Embryonic facial prominence (tissue), 1 donor: Measurements from ENCODE around the gene HLA-E.
"Not testable (repeated sequence)": the region's sequence is repeated elsewhere in the genome, so short reads cannot be mapped to it uniquely, and the experiment has no call there.

Source experiments
- DNase-seq: peaks from one replicate; pipeline ENCODE4 v3.0.0-alpha.2; 2016; ENCODE audit errors: extremely low spot score

HLA-E gene

GRCh38 chr6:30481211-30481964 lies 7.9 kb upstream of the HLA-E start:
- DNase-seq, result no peak

DNA sequence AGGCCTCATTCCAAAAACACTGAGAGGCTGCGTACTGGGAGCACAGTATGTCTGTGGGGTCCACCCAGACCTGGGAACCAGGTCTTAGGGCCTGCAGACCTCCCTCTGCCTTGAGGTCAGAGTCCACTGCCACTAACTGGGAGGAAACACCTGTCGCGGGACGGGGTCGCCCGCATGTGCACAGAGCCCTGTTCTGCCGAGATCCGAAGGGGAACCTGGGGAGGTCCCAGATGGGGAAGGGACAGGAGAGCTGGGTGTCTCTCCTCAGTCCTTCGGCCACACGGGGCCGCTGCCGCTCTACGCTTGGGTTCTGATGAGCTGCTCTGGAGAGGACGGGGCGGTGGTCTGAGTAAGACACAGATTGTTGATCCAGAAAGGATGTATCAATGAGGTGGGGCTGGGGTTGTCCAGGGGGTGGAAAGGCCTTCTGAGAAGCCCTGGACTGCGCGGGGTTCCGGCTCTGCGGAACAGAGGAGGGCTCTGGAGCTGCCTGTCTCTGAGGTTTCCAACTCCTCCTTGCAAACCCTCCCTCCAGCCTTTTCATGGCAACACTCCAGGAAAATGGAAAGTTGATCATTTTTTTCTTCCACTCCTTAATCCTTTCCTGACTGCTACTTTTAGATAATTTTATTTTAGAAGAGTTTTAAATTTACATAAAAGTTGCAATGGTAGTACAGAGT lies 7.2 kb upstream of the HLA-E start:
- not testable (repeated sequence) for DNase-seq

- no peak for DNase-seq
Measured at GRCh38 chr6:30483677-30484279, 5.5 kb upstream of the HLA-E start.

DNA sequence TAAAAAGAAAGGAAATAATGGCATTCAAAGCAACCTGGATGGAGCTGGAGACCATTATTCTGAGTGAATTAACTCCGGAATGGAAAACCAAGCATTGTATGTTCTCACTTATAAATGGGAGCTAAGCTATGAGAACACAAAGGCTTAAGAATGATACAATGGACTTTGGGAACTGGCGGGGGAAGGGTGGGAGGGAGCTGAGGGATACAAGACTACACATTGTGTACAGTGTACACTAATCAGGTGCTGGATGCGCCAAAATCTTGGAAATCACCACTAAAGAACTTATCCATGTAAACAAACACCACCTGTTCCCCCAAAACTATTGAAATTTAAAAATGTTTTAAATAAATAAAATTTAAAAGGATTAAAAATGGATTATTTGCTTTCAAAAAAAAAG lies 4.1 kb upstream of the HLA-E start:
- DNase-seq, result no peak

DNA sequence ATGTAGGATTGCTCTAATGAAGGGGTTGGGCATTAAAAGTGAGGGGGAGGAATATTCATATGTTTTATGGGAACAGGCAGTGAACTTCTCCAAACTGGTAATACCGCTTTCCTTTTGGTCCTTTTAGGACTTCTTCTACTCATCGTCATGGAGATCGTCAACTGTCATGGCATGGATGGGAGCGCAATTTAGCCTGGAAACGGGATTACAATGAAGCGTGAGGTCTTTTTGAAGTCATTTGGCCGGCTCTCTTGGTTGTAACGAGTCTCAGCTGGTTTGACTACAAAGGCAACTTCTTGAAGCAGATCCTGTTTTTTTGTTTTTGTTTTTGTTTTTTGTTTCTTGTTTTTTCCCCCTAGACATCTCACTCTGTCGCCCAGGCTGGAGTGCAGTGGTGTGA lies 1.4 kb upstream of the HLA-E start:
- DNase-seq, result no peak

GRCh38 chr6:30488697-30489080 lies 620 bp upstream of the HLA-E start:
- not testable (repeated sequence) for DNase-seq

GRCh38 chr6:30490026-30490876 lies 942 bp downstream of the HLA-E start:
- no peak for DNase-seq

DNA sequence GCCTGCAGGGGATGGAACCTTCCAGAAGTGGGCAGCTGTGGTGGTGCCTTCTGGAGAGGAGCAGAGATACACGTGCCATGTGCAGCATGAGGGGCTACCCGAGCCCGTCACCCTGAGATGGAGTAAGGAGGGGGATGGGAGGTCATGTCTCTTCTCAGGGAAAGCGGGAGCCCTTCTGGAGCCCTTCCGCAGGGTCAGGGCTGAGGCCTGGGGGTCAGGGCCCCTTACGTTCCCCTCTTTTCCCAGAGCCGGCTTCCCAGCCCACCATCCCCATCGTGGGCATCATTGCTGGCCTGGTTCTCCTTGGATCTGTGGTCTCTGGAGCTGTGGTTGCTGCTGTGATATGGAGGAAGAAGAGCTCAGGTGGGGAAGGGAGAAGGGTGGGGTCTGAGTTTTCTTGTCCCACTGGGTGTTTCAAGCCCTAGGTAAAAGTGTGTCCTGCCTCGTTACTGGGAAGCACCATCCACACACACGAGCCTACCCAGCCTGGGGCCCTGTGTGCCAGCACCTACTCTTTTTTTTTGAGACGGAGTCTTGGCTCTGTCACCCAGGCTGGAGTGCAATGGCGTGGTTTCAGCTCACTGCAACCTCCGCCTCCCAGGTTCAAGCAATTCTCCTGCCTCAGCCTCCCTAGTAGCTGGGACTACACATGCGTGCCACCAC lies 2.1 kb downstream of the HLA-E start:
- not testable (repeated sequence) for DNase-seq

- no peak for DNase-seq
Measured at GRCh38 chr6:30491991-30492952, 3.0 kb downstream of the HLA-E start.

DNA sequence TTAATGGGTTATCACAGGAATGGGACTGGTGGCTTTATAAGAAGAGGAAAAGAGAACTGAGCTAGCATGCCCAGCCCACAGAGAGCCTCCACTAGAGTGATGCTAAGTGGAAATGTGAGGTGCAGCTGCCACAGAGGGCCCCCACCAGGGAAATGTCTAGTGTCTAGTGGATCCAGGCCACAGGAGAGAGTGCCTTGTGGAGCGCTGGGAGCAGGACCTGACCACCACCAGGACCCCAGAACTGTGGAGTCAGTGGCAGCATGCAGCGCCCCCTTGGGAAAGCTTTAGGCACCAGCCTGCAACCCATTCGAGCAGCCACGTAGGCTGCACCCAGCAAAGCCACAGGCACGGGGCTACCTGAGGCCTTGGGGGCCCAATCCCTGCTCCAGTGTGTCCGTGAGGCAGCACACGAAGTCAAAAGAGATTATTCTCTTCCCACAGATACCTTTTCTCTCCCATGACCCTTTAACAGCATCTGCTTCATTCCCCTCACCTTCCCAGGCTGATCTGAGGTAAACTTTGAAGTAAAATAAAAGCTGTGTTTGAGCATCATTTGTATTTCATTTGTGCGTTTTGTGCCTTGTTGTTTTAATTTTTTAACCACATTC lies 4.4 kb downstream of the HLA-E start:
- no peak for DNase-seq

GRCh38 chr6:30494291-30494861 lies 5.1 kb downstream of the HLA-E start:
- DNase-seq, result no peak

GRCh38 chr6:30495060-30495459 lies 5.8 kb downstream of the HLA-E start:
- DNase-seq, result not testable (repeated sequence)

DNA sequence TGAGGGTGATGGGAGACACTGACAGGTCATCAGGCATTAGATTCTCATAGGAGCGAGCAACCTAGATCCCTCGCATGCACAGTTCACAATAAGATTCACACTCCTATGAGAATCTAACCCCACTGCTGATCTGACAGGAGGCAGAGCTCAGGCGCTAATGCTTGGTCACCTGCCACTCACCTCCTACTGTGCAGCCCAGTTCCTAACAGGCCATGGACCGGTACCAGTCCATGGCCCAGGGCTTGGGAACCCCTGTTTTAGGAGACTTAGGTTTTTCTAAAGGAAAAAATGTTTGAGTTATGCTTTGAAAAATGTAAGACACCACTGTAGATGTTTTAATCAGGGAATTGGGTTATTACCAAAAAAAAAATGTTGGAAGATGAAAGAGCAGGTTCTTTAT lies 6.7 kb downstream of the HLA-E start:
- DNase-seq, result no peak

GRCh38 chr6:30497261-30497599 lies 7.9 kb downstream of the HLA-E start:
- DNase-seq, result not testable (repeated sequence)

- DNase-seq, result no peak
Measured at GRCh38 chr6:30497714-30498113, 8.4 kb downstream of the HLA-E start.

GRCh38 chr6:30498705-30499104 lies 9.4 kb downstream of the HLA-E start:
- DNase-seq, result not testable (repeated sequence)

GRCh38 chr6:30500421-30501355 lies 11.4 kb downstream of the HLA-E start:
- DNase-seq, result no peak
